Activated CD8-positive, alpha-beta memory T cell treated with anti-CD3 and anti-CD28 coated beads, Interleukin-2, amount 50 U/mL, for 24 hours (primary cell): ENCODE data around the gene MANBA.

ENCODE experiments used
- DNase-seq: peaks from one replicate; pipeline ENCODE4 v3.0.0-alpha.2; 2020; ENCODE audit errors: extremely low read depth

MANBA gene

DNA sequence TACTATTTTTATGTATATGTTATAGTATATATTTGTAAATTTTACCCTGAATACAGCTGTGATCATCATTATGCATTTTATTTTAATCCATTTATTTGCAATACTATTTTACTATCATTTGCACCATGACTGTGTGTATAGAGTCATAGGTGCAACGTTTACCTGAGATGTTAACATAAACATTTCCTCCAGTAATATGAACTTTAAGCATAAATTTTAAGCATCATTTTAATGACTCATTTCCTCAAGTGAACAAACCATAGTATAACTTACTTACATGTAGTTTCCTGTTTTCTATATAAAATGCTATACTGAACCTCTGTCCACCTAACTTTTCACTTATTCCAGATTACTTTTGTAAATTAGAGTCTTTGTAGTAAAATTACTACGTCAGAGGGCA lies 166.8 kb downstream of the MANBA start:
- no peak for DNase-seq

- no peak for DNase-seq
Measured at GRCh38 chr4:102593147-102593546, 167.6 kb downstream of the MANBA start.

- no peak for DNase-seq
Measured at GRCh38 chr4:102592256-102592655, 168.5 kb downstream of the MANBA start.

- no peak for DNase-seq
Measured at GRCh38 chr4:102589743-102590142, 171.0 kb downstream of the MANBA start.

DNA sequence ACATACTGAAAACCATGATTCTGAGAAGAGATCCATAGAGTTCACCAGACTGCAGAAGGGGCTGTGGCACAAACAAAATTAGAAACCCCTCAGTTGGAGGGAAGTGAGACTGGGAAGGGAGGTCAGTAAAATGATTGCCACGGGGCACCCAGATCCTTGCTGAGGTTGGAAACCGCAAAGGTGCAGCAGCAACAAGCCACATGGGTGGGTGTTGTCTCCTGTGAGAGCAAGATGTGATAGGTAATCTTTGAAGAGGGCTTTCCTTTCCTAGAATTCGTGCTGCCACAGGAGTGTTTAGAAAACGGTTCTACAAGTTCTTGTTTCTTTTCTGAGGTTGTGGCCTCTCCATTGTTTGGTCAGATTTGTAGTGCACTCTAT lies 174.1 kb downstream of the MANBA start:
- no peak for DNase-seq

- no peak for DNase-seq
Measured at GRCh38 chr4:102586002-102586643, 174.6 kb downstream of the MANBA start.

DNA sequence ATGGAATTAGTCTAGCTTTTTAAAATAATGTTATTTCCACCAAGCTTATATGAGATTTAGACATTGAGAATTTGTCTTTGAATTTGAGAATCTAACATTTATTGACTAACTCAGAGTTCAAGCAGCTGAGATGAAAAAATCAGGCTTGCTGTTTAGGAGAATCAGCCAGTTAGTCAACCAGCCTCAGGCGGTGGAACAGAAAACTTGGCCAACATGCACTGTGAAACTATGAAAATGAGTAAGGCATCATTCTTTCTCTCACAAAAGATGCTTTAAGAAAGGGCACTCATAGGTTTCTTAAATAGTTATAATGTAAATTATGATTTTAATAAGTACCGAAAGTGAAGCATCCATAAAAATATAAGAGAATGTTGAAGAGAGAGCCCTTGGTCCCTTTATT lies 175.4 kb downstream of the MANBA start:
- no peak for DNase-seq

DNA sequence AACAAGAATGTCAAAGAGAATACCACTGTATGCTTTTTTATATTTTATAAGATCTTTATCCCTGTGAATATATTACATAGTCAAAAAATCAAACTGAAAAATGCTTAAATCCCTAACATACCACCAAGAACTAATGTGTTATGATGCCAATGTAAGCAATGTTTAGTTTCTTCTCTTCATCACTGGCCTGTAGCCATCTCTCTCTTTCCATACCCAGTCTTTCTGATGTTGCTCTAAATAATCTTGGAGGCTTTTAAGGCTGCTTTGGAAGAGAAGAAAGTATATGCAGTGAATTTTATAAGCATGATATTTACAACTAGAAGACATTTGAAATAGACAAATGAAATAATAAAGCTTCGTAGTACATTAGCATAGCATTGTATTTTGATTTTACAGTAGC lies 176.7 kb downstream of the MANBA start:
- DNase-seq, result no peak
